HepG2 (cell line): Measurements from ENCODE around the gene TIGD6.

Source experiments
- BRD4 ChIP-seq: sonication (generic); formaldehyde crosslinking; IDR thresholded peaks from 2 replicates; pipeline ENCODE4 v1.4.0; 2020; ENCODE audit warnings: missing genetic modification reagents
- ELF1 ChIP-seq: sonication (generic); formaldehyde crosslinking; IDR thresholded peaks from 2 replicates; pipeline ENCODE4 v1.4.0; 2020; ENCODE audit warnings: missing genetic modification reagents
- HNRNPUL1 ChIP-seq: fragments of 200-400 bp; formaldehyde crosslinking; IDR thresholded peaks from 2 replicates; pipeline ENCODE4 v1.6.1; 2017; ENCODE audit warnings: low read depth, mild to moderate bottlenecking, low read length, moderate library complexity
- POLR2A ChIP-seq, 2 experiments: IDR thresholded peaks; 2 replicates each; pipeline ENCODE4 v1.6.1; 2011; ENCODE audit warnings: low read depth in 2 of 2, low read length in 2 of 2, mild to moderate bottlenecking in 1 of 2, moderate library complexity in 1 of 2; ENCODE audit not compliant: insufficient read depth in 1 of 2
- TAF1 ChIP-seq: sonication (generic); formaldehyde crosslinking; IDR thresholded peaks from 2 replicates; pipeline ENCODE4 v1.4.0; 2020; ENCODE audit warnings: missing genetic modification reagents
- ZNF180 ChIP-seq: sonication (generic); formaldehyde crosslinking; IDR thresholded peaks from 2 replicates; pipeline ENCODE4 v1.4.0; 2020; ENCODE audit warnings: low read depth, missing genetic modification reagents, borderline replicate concordance
- ZNF274 ChIP-seq: sonication (generic); formaldehyde crosslinking; IDR thresholded peaks from 2 replicates; pipeline ENCODE4 v1.5.1; 2020; ENCODE audit warnings: mild to moderate bottlenecking, missing genetic modification reagents
- TF ChIP-seq, protein P1 (sequence below), 2 experiments: sonication (generic) in 1 of 2; formaldehyde crosslinking in 1 of 2; IDR thresholded peaks; 2 replicates each; pipeline versions ENCODE4 v1.5.1 to v1.6.1; 2011 to 2020; ENCODE audit warnings: borderline replicate concordance in 1 of 2, low read depth in 1 of 2, low read length in 1 of 2, mild to moderate bottlenecking in 1 of 2, missing genetic modification reagents in 1 of 2, moderate library complexity in 1 of 2
- TF ChIP-seq, protein P2 (sequence below): sonication (generic); formaldehyde crosslinking; IDR thresholded peaks from 2 replicates; pipeline ENCODE4 v1.8.0; 2022; ENCODE audit warnings: mild to moderate bottlenecking, missing genetic modification reagents

DNA sequence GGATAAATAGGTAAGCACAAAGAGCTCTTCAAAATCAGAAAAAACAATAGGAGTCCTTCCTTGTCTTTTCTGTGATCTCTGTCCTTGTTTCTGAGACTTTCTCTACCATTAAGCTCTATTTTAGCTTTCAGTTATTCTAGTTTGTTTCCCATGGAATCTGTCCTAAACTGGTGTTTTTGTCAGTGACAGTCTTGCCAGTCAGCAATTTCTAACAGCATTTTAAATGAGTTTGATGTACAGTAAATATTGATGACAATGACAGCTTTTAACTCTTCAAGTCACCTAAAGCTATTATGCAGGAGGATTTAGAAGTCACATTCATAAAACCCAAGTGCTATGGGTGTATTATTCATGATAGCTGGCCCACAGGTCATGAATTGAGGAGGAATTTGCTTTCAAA, 17.9 kb downstream of the TIGD6 start:
- TF ChIP-seq, protein P1, sequence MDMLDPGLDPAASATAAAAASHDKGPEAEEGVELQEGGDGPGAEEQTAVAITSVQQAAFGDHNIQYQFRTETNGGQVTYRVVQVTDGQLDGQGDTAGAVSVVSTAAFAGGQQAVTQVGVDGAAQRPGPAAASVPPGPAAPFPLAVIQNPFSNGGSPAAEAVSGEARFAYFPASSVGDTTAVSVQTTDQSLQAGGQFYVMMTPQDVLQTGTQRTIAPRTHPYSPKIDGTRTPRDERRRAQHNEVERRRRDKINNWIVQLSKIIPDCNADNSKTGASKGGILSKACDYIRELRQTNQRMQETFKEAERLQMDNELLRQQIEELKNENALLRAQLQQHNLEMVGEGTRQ (IDR thresholded peaks at IDR 0.05; ENCODE audit: low read depth, low read length), result no peak
- TF ChIP-seq, protein P1 (CRISPR knock-in tag; IDR thresholded peaks at IDR 0.05; ENCODE audit: borderline replicate concordance), result no peak
- no peak for TF ChIP-seq ZNF274
- TF ChIP-seq POLR2A (IDR thresholded peaks at IDR 0.05; ENCODE audit: insufficient read depth in 1 of 2, low read depth in 2 of 2, low read length in 2 of 2), result no peak
- TF ChIP-seq BRD4 (CRISPR knock-in tag), result no peak
- TF ChIP-seq TAF1, result no peak
- TF ChIP-seq, protein P2, sequence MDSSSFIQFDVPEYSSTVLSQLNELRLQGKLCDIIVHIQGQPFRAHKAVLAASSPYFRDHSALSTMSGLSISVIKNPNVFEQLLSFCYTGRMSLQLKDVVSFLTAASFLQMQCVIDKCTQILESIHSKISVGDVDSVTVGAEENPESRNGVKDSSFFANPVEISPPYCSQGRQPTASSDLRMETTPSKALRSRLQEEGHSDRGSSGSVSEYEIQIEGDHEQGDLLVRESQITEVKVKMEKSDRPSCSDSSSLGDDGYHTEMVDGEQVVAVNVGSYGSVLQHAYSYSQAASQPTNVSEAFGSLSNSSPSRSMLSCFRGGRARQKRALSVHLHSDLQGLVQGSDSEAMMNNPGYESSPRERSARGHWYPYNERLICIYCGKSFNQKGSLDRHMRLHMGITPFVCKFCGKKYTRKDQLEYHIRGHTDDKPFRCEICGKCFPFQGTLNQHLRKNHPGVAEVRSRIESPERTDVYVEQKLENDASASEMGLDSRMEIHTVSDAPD, result no peak
- no peak for TF ChIP-seq ZNF180 (CRISPR knock-in tag)
- no peak for TF ChIP-seq HNRNPUL1
- no peak for TF ChIP-seq ELF1 (CRISPR knock-in tag)
